Kidney (tissue), 14 donors: ENCODE data around the gene MTX3. TPM values are rescaled to one million over a fixed set of nuclear protein-coding genes. Genes with fewer than 3 reads are reported as not detected.

Source experiments
- DNase-seq, 5 donors: peaks; one replicate each; pipeline ENCODE4 v3.0.0-alpha.2; 2013 to 2020
- FAIRE-seq: peaks from 2 replicates; lab custom pipeline; 2012; peaks lifted over from hg19 to GRCh38; lab: Jason Lieb, UNC
- H3K27ac ChIP-seq, 2 donors: one replicate each; pipeline ENCODE4 v1.7.0; 2013; ENCODE audit warnings: low read depth in 2 of 2, low read length in 2 of 2, inconsistent platforms in 1 of 2
- H3K27me3 ChIP-seq: one replicate; pipeline ENCODE4 v1.7.1; 2013; ENCODE audit warnings: low read length, inconsistent platforms; ENCODE audit not compliant: control insufficient read depth, insufficient read depth
- H3K36me3 ChIP-seq, 3 donors: one replicate each; pipeline versions ENCODE4 v1.7.0 to v1.7.1; 2013; ENCODE audit warnings: low read length in 3 of 3, control low read depth in 1 of 3, inconsistent platforms in 1 of 3; ENCODE audit not compliant: insufficient read depth in 3 of 3, control insufficient read depth in 2 of 3
- H3K4me1 ChIP-seq, 3 donors: one replicate each; pipeline versions ENCODE4 v1.7.0 to v1.7.1; 2013; ENCODE audit warnings: low read length in 3 of 3, inconsistent platforms in 1 of 3, low read depth in 1 of 3; ENCODE audit not compliant: control insufficient read depth in 2 of 3, insufficient read depth in 2 of 3
- H3K4me3 ChIP-seq, 3 donors: one replicate each; pipeline versions ENCODE4 v1.7.0 to v1.8.1; 2013; ENCODE audit warnings: low read length in 3 of 3, control low read depth in 1 of 3, inconsistent platforms in 1 of 3
- H3K9ac ChIP-seq, 3 donors: one replicate each; pipeline versions ENCODE4 v1.7.0 to v1.7.1; 2013; ENCODE audit warnings: low read length in 3 of 3, control low read depth in 1 of 3, inconsistent platforms in 1 of 3
- H3K9me3 ChIP-seq, 3 donors: one replicate each; pipeline versions ENCODE4 v1.7.0 to v1.7.1; 2013; ENCODE audit warnings: low read length in 3 of 3, control low read depth in 1 of 3, inconsistent platforms in 1 of 3; ENCODE audit not compliant: control insufficient read depth in 2 of 3, insufficient read depth in 1 of 3
- CTCF ChIP-seq: IDR thresholded peaks from 3 replicates; pipeline ENCODE4 v1.5.1; 2012; ENCODE audit warnings: mild to moderate bottlenecking, moderate library complexity, borderline replicate concordance; ENCODE audit not compliant: insufficient read depth; ENCODE audit errors: extremely low read depth
- intact Hi-C: fragments of 100-400 bp; cut with DNase I; formaldehyde crosslinking; loops from one replicate; pipeline ENCODE4 v1.11.1; 2022
- polyA plus RNA-seq: library from polyadenylated mRNA; stranded (reverse); fragments of 350-450 nt; fragmentation: Illumina TruSeq; extraction: RNeasy Lipid Tissue Mini Kit (QIAGEN cat#74804); gene quantifications from one replicate; pipeline ENCODE4 v1.2.3, GENCODE V29; 2014; ENCODE audit warnings: low read depth, low replicate concordance; ENCODE audit not compliant: insufficient read depth
- total RNA-seq: library from RNA; stranded (reverse); fragmentation: NEBNext Ultra II Directional; extraction: Animal tissue kit (Norgen Biotek cat#: 25700); gene quantifications from one replicate; pipeline ENCODE4 v1.2.1, GENCODE V29; 2021
- donor health status: control.
- donor health status: control.
- donor health status: control.
- donor health status: control.
- donor health status: control.
- donor health status: DM: yes; HTN: yes; CAD: no.
- donor health status: Normal renal cell carcinoma (clear cell type).

MTX3 gene
- total and polyA plus RNA-seq, 2 donors from 2014 or later = 6.1 to 18.7 TPM

- Histone ChIP-seq H3K36me3 (no peaks in the 10 kb centered on the region), H3K4me3 (no peak overlapping the region), H3K27me3 (no peaks in the 10 kb centered on the region), H3K4me1 (no peaks in the 10 kb centered on the region), H3K9me3 (no peaks in the 10 kb centered on the region), H3K27ac (no peak overlapping the region), H3K9ac (no peak overlapping the region)
- no peak for TF ChIP-seq CTCF
- DNase-seq (peak in 2 of 5 donors; percentile 2 to 13), FAIRE-seq (no peak)
- intact Hi-C loops = no loop called here
Measured at GRCh38 chr5:79961716-79962574, 29.1 kb downstream of the MTX3 start.

DNA sequence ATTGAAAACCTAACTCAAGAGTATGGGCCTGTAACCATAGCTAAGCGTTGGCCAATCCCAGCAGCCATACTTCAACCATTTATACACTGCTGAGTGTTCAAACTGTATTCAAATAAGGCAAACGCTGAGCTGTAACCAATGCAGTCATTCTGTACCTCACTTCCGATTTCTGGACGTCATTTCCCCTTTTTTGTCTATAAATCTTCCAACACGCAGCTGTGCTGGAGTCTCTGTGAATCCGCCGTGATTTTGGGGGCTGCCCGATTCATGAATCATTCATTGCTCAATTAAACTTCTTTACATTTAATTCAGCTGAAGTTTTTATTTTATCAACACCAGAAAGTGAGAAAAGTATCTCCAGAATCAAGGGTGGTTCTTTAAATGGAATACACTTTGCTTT lies 31.7 kb downstream of the MTX3 start:
- DNase-seq = no peak
- intact Hi-C loops = no loop called here
- FAIRE-seq = no peak
- Histone ChIP-seq H3K9ac (no peak overlapping the region), H3K27ac (no peak overlapping the region), H3K27me3 (no peaks in the 10 kb centered on the region), H3K9me3 (no peaks in the 10 kb centered on the region), H3K4me1 (no peaks in the 10 kb centered on the region), H3K4me3 (no peak overlapping the region), H3K36me3 (no peaks in the 10 kb centered on the region)
- TF ChIP-seq CTCF = no peak

DNA sequence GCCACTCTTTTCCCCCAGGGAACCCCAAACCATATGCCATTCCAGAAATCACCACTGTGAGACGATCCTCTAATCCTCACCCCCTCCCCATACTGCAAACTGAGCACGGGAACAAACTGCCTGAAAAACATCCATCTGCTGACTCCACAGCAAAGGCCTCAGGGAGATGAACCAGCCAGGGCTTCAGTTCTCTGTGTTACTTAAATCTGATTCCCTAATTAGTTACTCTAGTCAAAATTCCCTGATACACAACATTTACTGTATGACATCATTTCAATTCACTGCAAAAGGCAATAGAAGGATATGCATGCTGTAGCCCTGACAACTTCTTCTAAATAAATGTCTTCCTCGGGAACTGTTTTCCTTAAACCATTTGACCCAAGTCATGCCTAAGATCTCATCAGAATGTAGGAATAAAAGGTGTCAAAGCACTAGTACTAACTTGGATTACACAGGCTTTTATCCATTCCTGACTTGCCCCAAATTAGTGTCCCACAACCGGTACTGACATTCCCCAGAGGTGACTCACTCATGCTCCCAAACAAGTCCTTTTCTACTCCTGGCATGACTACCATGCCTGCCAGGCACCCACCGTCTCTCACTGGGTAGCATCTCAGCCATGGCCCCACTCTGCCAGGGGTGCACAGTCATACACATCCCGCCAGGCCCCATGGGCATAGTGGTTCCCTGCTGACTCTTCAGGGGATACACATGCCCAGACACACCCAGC lies 35.0 kb downstream of the MTX3 start:
- intact Hi-C loops = no loop called here
- no peak for DNase-seq
- no peaks in the 10 kb centered on the region for H3K9me3 ChIP-seq
- no peak for FAIRE-seq
- H3K9ac ChIP-seq = no peak overlapping the region
- no peaks in the 10 kb centered on the region for H3K4me1 ChIP-seq
- no peak overlapping the region for H3K27ac ChIP-seq
- H3K27me3 ChIP-seq = no peaks in the 10 kb centered on the region
- TF ChIP-seq CTCF = no peak
- H3K36me3 ChIP-seq = no peaks in the 10 kb centered on the region
- no peak overlapping the region for H3K4me3 ChIP-seq
